GM10266 (cell line): ENCODE results near the gene RACK1.
A peak's percentile ranks its signal among the peaks of the same experiment; 100 is the strongest.

ENCODE experiments used
- DNase-seq: peaks from one replicate; pipeline ENCODE4 v3.0.0; 2012; ENCODE audit errors: extremely low spot score
- TF ChIP-seq, protein P1 (sequence below): IDR thresholded peaks from 2 replicates; pipeline ENCODE4 v1.5.1; 2012; ENCODE audit warnings: mild to moderate bottlenecking, low read depth; ENCODE audit not compliant: control insufficient read depth, insufficient read depth; ENCODE audit errors: missing control alignments

Gene RACK1

DNA sequence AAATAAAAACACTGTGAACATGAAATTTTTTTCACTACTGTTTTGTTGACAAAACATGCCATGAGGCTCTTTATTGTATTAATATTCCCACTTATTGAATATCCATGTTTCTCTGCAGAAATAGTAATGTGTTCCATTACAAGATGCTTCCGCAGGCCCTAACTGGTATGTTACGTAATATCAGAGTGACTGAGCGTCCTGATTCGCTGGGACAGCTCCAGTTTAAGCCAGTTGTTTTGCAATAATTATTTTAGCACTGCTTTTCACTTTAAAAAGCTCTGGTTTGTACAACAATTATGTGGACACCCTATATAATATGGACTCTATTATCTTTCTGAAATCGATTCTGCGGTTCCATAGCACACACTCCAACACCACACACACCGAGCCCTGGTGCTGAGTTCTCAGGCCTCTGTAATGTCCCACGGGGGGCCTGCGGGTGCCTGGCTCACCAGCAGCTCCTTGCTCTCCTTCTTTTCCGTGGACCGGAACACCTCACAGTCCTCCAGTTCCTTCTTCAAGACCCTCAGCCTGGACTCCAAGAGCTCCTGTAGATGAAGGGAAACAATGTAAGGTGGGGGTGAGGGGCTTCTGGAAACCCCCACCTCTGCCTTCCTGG lies 40.5 kb downstream of the RACK1 start:
- DNase-seq, result no peak
- TF ChIP-seq, protein P1, sequence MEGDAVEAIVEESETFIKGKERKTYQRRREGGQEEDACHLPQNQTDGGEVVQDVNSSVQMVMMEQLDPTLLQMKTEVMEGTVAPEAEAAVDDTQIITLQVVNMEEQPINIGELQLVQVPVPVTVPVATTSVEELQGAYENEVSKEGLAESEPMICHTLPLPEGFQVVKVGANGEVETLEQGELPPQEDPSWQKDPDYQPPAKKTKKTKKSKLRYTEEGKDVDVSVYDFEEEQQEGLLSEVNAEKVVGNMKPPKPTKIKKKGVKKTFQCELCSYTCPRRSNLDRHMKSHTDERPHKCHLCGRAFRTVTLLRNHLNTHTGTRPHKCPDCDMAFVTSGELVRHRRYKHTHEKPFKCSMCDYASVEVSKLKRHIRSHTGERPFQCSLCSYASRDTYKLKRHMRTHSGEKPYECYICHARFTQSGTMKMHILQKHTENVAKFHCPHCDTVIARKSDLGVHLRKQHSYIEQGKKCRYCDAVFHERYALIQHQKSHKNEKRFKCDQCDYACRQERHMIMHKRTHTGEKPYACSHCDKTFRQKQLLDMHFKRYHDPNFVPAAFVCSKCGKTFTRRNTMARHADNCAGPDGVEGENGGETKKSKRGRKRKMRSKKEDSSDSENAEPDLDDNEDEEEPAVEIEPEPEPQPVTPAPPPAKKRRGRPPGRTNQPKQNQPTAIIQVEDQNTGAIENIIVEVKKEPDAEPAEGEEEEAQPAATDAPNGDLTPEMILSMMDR, result no peak

DNA sequence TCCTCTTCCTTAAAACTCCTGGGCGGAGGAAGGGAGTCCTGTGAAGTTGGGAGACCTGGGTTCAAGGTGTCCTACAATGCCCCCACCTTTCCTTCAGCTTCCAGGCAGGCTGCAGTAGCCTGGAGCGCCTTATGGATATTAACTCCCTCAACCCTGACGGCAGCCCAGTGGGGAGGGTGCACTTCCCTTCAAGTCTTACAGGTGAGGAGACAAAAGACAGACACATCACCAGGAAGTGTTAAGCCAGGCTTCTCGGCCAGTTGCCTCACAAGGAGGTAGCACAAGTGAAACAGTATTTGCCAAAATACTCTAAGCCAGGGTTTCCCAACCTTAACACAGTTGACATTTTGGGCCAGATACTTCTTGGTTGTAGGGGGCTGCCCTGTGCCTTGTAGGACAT lies 42.9 kb downstream of the RACK1 start:
- no peak for DNase-seq
- TF ChIP-seq, protein P1, result no peak

DNA sequence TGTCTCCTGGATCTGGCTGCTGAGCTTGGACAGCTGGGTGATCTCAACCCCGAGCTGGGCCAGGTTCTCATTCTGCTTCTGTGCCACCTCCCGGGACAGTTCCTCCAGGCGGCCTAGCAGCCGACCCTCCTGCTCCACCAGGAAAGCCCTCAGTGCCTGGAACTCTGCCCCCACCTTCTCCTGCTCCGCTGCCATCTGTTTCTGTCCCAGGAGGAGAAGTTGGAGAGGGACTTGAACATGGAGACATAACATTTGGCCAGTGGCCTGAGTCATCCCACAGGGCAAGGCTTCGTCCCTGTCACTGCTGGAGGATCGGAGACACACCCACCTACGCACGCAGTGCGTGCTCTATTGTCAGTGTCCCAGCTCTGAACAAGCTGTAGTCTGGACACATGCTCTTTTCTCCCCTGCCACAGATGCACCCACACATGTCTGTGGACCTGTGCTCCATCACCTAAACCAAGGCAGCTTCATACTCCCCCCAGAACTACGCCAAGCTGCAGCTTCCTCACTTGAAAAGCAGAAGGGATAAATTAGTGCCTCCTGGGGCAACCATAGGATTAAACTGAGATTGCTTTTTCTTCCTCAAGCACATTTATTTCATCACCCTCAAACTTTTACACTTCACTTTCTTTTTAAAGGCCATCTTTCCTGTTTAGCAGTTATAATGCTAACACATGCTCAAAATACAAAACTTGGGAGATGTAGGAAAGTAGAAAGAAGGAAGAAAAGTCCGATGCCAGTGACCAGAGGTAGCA lies 43.6 kb downstream of the RACK1 start:
- TF ChIP-seq, protein P1, result no peak
- DNase-seq, result no peak

DNA sequence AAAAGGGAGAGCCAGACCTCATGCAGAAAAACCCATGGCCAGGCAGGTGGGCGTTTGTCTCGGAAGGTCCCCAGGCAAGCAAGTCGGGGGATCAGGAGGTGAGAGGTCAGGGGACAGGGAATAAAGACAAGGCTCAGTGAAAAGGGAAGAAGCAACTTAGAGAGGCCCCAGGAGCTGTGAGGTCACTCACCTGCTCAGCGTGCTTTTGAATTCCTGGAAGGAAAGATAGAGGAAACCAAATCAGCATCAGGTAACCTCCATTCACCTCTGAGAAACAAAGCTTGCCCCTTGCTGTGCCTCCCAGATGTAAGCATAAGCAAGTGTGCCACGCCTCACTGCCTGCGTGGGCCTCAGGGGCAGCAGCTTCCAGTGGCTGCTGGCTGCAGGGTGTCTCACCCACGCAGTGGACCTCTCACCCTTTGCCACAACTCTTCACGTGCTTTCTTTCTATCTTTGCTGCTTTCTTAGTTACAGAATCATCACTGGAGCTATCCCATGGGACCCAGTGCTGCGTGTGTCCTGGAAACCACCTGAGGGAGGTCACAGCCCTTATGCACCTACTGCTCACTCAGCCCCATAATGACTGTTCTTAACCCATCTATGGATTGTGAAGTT lies 44.7 kb downstream of the RACK1 start:
- TF ChIP-seq, protein P1, result no peak
- DNase-seq, result peak; percentile 80

DNA sequence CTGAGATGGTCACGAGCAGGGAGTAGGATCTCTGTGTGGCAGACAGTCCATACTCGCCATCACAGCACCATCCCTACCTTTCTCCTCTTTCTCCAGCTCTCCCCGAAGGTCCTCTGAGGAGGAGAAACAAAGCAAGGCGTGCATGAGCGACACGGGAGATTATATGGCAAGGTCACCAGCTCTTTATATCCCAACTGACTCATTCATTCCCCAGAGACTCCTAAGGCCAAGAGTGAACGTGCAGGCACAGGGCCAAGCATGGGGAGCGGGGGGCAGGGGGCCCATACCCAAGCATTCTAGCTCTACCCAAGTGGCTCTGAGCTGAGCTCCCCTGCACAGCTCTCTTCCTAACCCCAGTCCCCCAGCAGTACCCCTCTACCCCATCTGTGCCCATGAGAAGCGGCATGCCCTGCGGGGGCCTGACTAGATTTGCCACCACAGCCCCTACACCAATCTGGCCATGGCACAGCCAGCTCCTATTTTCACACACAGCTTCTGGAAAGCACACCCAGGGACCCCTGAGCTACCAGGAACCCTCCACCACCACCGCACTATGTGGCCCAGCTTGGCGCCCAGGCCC lies 45.5 kb downstream of the RACK1 start:
- TF ChIP-seq, protein P1, result no peak
- peak; percentile 18 for DNase-seq

DNA sequence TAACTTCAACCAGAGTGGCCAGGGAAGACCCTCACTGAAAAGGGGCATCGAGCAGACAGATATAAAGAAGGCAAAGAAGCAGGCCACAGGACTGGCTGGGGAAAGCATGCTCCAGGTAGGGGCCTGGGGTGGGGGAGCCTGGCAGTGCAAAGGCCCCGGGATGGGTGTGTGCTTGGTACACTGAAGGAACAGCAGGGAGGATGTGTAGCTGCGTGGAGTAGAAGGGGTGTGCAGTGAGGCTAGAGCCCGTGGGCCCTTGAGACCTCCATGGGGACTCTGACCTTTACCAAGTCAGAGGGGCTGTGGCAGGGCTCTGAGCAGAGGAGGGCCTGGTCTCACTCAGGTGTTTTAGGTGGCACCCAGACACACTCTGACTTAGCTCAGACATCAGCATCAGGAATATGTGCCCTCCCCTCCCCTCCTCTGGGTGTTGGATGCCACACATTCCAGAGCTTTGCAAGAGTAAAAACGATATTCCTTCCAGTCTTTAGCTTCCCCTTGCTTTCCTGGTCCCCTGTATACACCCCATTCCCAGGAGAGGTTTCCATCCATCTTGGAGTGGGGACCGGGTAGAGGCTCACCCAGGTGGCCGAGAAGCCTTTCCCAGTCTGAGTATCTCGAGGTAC lies 46.3 kb downstream of the RACK1 start:
- TF ChIP-seq, protein P1, result no peak

More for the DNA sequence above, 46.3 kb downstream of the RACK1 start:
- no peak for DNase-seq
